Mesenteric fat pad (tissue), 1 donor: ENCODE data around the gene NUDT16L1. TPM values are rescaled to one million over a fixed set of nuclear protein-coding genes. Genes with fewer than 3 reads are reported as not detected.

Source experiments
- DNase-seq: peaks from one replicate; pipeline ENCODE4 v3.0.0-alpha.2; 2020; ENCODE audit warnings: low spot score
- total RNA-seq: library from RNA; stranded (reverse); fragmentation: NEBNext Ultra II Directional; extraction: Animal tissue kit (Norgen Biotek cat#: 25700); gene quantifications from one replicate; pipeline ENCODE4 v1.2.1, GENCODE V29; 2021
- donor health status: DM: yes; HTN: yes; CAD: no.

NUDT16L1 gene
- total RNA-seq, 1 donor from 2014 or later = 19.4 TPM

GRCh38 chr16:4693956-4694641 is 737 bp downstream of the NUDT16L1 start:
- no peak for DNase-seq

- no peak for DNase-seq
Observed at GRCh38 chr16:4694642-4695451, 1.5 kb downstream of the NUDT16L1 start.

- no peak for DNase-seq
Observed at GRCh38 chr16:4695473-4696171, 2.3 kb downstream of the NUDT16L1 start.

- no peak for DNase-seq
Observed at GRCh38 chr16:4696172-4696904, 3.0 kb downstream of the NUDT16L1 start.

GRCh38 chr16:4696905-4697847 is 3.8 kb downstream of the NUDT16L1 start:
- DNase-seq = no peak

GRCh38 chr16:4697848-4698291 is 4.5 kb downstream of the NUDT16L1 start:
- no peak for DNase-seq

- no peak for DNase-seq
Observed at GRCh38 chr16:4698321-4699045, 5.1 kb downstream of the NUDT16L1 start.

- no peak for DNase-seq
Observed at GRCh38 chr16:4699046-4699556, 5.7 kb downstream of the NUDT16L1 start.

- DNase-seq = no peak
Observed at GRCh38 chr16:4700380-4700996, 7.1 kb downstream of the NUDT16L1 start.

GRCh38 chr16:4700997-4701743 is 7.8 kb downstream of the NUDT16L1 start:
- DNase-seq = peak; percentile 86

GRCh38 chr16:4701791-4702465 is 8.6 kb downstream of the NUDT16L1 start:
- no peak for DNase-seq

GRCh38 chr16:4702466-4702808 is 9.1 kb downstream of the NUDT16L1 start:
- DNase-seq = no peak

- no peak for DNase-seq
Observed at GRCh38 chr16:4703906-4704305, 10.5 kb downstream of the NUDT16L1 start.

GRCh38 chr16:4704491-4704890 is 11.1 kb downstream of the NUDT16L1 start:
- DNase-seq = no peak

GRCh38 chr16:4704913-4705312 is 11.6 kb downstream of the NUDT16L1 start:
- no peak for DNase-seq

- no peak for DNase-seq
Observed at GRCh38 chr16:4706871-4707270, 13.5 kb downstream of the NUDT16L1 start.

GRCh38 chr16:4709481-4709880 is 16.1 kb downstream of the NUDT16L1 start:
- no peak for DNase-seq
